Lower leg skin (tissue), 4 donors: ENCODE data around the gene TMEM269. TPM values are rescaled to one million over a fixed set of nuclear protein-coding genes. Genes with fewer than 3 reads are reported as not detected.
A peak's percentile ranks its signal among the peaks of the same experiment; 100 is the strongest.

Experiments used
- DNase-seq, 2 donors: peaks; one replicate each; pipeline ENCODE4 v3.0.0-alpha.2; 2019; ENCODE audit warnings: low spot score in 2 of 2
- H3K4me3 ChIP-seq: fragments of 200-600 bp; sonication (generic); 2 replicates; pipeline ENCODE4 v1.5.1; 2017; ENCODE audit warnings: mild to moderate bottlenecking, low read depth; ENCODE audit not compliant: poor library complexity, severe bottlenecking
- CTCF ChIP-seq, 3 donors: fragments of 450-650 bp; IDR thresholded peaks; one replicate each; pipeline ENCODE4 v1.5.1; 2016; ENCODE audit warnings: antibody characterized with exemption in 3 of 3, mild to moderate bottlenecking in 3 of 3, moderate library complexity in 2 of 3
- POLR2A ChIP-seq, 2 donors: fragments of 450-650 bp; IDR thresholded peaks; one replicate each; pipeline ENCODE4 v1.6.1; 2016 to 2017; ENCODE audit warnings: antibody characterized with exemption in 2 of 2, mild to moderate bottlenecking in 1 of 2, moderate library complexity in 1 of 2
- WGBS, 2 donors: methylation state at CpG; one replicate each; pipeline ENCODE4 v1.1.5; 2018; 5-methylcytosine and 5-hydroxymethylcytosine counted together
- intact Hi-C: fragments of 100-400 bp; cut with DNase I; formaldehyde crosslinking; loops from one replicate; pipeline ENCODE4 v1.15.0; 2023; ENCODE audit warnings: low total_unique reads
- total RNA-seq, 4 donors: library from RNA; depleted of rRNA; stranded (reverse); fragments of >200 nt; gene quantifications; one replicate each; pipeline ENCODE4 v1.1.0, GENCODE V29; 2016

The TMEM269 gene
- under 1 TPM in 3 of 4 donors, not detected in 1; 0.08 to 0.22 (median 0.13) TPM for total RNA-seq

- TF ChIP-seq CTCF (IDR thresholded peaks at IDR 0.05), result no peak
- no peak within 1 kb of the TSS for H3K4me3 ChIP-seq
- no peak for DNase-seq
- intact Hi-C loops, result no loop called here
- WGBS, 2 donors, result 11 to 18% methylated on average over 48 to 49 of the region's 54 CpGs
Measured at GRCh38 chr1:42784946-42785693, at the start of gene TMEM269. TSS of gene TMEM269 (plus strand) at chr1:42784991. CDS start at chr1:42789894, 4,903 bp downstream.

GRCh38 chr1:42735056-42735455 lies 49.7 kb upstream of the TMEM269 start:
- WGBS, 2 donors, result 82 to 84% methylated on average over 7 to 10 of the region's 11 CpGs
- TF ChIP-seq POLR2A (IDR thresholded peaks at IDR 0.05) (no peak), CTCF (IDR thresholded peaks at IDR 0.05) (no peak)
- H3K4me3 ChIP-seq, result no peak overlapping the region
- DNase-seq, result peak in 1 of 2 donors; percentile 81
- intact Hi-C loops, result no loop called here

GRCh38 chr1:42735477-42736105 lies 49.2 kb upstream of the TMEM269 start:
- DNase-seq, result peak in 1 of 2 donors; percentile 69
- no peak overlapping the region for H3K4me3 ChIP-seq
- WGBS, 2 donors, result 56 to 68% methylated on average over 10 to 12 of the region's 14 CpGs
- intact Hi-C loops, result no loop called here
- TF ChIP-seq POLR2A (IDR thresholded peaks at IDR 0.05) (no peak), CTCF (IDR thresholded peaks at IDR 0.05) (no peak)

- intact Hi-C loops, result no loop called here
- no peak overlapping the region for H3K4me3 ChIP-seq
- peak in 1 of 2 donors; percentile 84 for DNase-seq
- 45 to 46% methylated on average over 2 to 4 of the region's 4 CpGs for WGBS, 2 donors
- TF ChIP-seq POLR2A (IDR thresholded peaks at IDR 0.05), result no peak
- no peak for TF ChIP-seq CTCF (IDR thresholded peaks at IDR 0.05)
Measured at GRCh38 chr1:42736152-42736551, 48.6 kb upstream of the TMEM269 start.

- WGBS, 2 donors, result 82 to 91% methylated on average over 8 of the region's 8 CpGs
- H3K4me3 ChIP-seq, result no peak overlapping the region
- peak in 1 of 2 donors; percentile 81 for DNase-seq
- TF ChIP-seq CTCF (IDR thresholded peaks at IDR 0.05) (no peak), POLR2A (IDR thresholded peaks at IDR 0.05) (no peak)
- intact Hi-C loops, result no loop called here
Measured at GRCh38 chr1:42736571-42737200, 48.1 kb upstream of the TMEM269 start.
